ENCODE data around the gene PDE4B. TPM values are rescaled to one million over a fixed set of nuclear protein-coding genes. Genes with fewer than 3 reads are reported as not detected.

Gene PDE4B
- total and polyA plus RNA-seq, 9 of the 15 experiments (the other 6 are each of a cell fraction or from before 2014, with no cell fraction given): 0.09 TPM; not detected in 8

GRCh38 chr1:66342707-66343106 is 550.0 kb downstream of the PDE4B start:
- no peaks in the 10 kb centered on the region for H4K20me1 ChIP-seq (replicated peaks; ENCODE audit: control insufficient read depth, insufficient read depth, low read length)
- no peaks in the 10 kb centered on the region for H3K9me1 ChIP-seq (ENCODE audit: control insufficient read depth, insufficient read depth, low read length)
- no TSS peak for BruUV-seq (replicated peaks)
- H3K4me3 ChIP-seq: no peak overlapping the region
- in situ Hi-C loops (cut with MboI) (no loop called here), intact Hi-C loops (cut with micrococcal nuclease) (no loop called here)
- 0% methylated on average over 7 of the region's 7 CpGs for WGBS (ENCODE audit: insufficient coverage, low coverage, missing lambda C conversion rate)
- POLR2A ChIA-PET: no interaction called here
- TF ChIP-seq STAT5A (IDR thresholded peaks at IDR 0.05; ENCODE audit: borderline replicate concordance, low read length): no peak
- TF ChIP-seq ATF3 (IDR thresholded peaks at IDR 0.05): no peak
- no peak for TF ChIP-seq ATF3 (CRISPR knock-in tag; conservative IDR thresholded peaks at IDR 0.05)
- TF ChIP-seq KLF10 (CRISPR knock-in tag; IDR thresholded peaks at IDR 0.05): no peak
- TF ChIP-seq ZBED1 (IDR thresholded peaks at IDR 0.05): no peak
- no peak for TF ChIP-seq CHD1 (IDR thresholded peaks at IDR 0.05; ENCODE audit: low read length)
- no peak for TF ChIP-seq ZNF133 (CRISPR knock-in tag; IDR thresholded peaks at IDR 0.05)
- FAIRE-seq (no peak), ATAC-seq (no peak), DNase-seq (ENCODE audit: extremely low read depth in 1 of 4, low spot score in 3 of 4) (no peak)
- no peaks in the 10 kb centered on the region for H3K27me3 ChIP-seq (ENCODE audit: control insufficient read depth in 2 of 2, insufficient read depth in 2 of 2, low read length in 2 of 2)
- H3K27ac ChIP-seq (ENCODE audit: extremely low read depth, low read depth, low read length): no peak overlapping the region
- no peaks in the 10 kb centered on the region for H3K79me2 ChIP-seq (ENCODE audit: control insufficient read depth, insufficient read depth, low read length)
- H2AFZ ChIP-seq (ENCODE audit: low read depth, low read length): no peak overlapping the region
- no peaks in the 10 kb centered on the region for H3K36me3 ChIP-seq (ENCODE audit: control insufficient read depth, insufficient read depth, low read length)
- no peak overlapping the region for H3K4me2 ChIP-seq (ENCODE audit: insufficient read depth, low read length)
- no peaks in the 10 kb centered on the region for H3K9me3 ChIP-seq (replicated peaks; ENCODE audit: control insufficient read depth, insufficient read depth, low read depth, low read length)
- H3K9ac ChIP-seq (ENCODE audit: insufficient read depth in 1 of 2, low read depth in 2 of 2, low read length in 2 of 2): no peak overlapping the region
- CTCF ChIA-PET (ENCODE audit: low intra/inter-chr PET ratio): no interaction called here
- H3K4me1 ChIP-seq (replicated peaks in 1 of 2; ENCODE audit: control insufficient read depth in 2 of 2, insufficient read depth in 2 of 2, low read length in 2 of 2): no peaks in the 10 kb centered on the region
